Measurements from ENCODE around the gene TMEM120B.
"Not testable (repeated sequence)": the region's sequence is repeated elsewhere in the genome, so short reads cannot be mapped to it uniquely, and the experiment has no call there.

Gene TMEM120B

GRCh38 chr12:121709064-121709424 lies 3.5 kb upstream of the TMEM120B start:
- not testable (repeated sequence) for DNase-seq (ENCODE audit: low read depth in 3 of 3)

DNA sequence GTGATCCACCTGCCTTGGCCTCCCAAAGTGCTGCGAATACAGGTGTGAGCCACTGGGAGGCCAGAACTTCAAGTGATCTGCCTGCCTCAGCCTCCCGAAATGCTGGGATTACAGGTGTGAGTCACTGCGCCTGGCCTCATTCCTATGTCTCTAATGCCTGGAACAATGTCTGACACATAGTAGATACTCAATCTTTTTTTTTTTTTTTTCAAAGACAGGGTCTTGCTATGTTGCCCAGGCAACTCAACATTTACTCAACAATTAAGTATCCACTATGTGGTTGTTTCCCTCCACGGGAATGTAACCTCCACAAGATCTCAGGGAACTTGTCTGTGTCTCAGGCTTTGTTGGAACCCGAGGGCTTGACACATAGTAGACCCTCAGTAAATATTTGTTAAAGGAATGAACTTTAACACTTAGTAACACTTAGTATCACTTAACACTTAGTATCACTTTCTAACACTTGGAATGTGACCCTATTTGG lies 3.0 kb upstream of the TMEM120B start:
- DNase-seq (ENCODE audit: low read depth in 3 of 3): no peak

GRCh38 chr12:121711361-121712189 lies 977 bp upstream of the TMEM120B start:
- no peak for DNase-seq (ENCODE audit: low read depth in 3 of 3)

DNA sequence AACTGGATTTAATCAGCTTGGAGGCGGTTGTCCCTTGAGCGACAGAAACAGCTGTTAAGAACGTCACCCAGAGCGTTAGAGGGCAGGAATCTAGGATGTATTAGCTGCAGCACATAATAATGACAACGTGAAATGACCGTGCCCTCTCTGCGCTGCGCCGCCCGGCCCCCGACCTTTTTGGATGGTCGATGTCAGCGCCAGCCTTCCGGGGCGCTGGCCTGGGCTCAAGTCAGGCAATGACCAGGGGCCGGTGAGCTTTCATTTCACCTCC lies 427 bp upstream of the TMEM120B start:
- no peak for DNase-seq (ENCODE audit: low read depth in 3 of 3)

DNA sequence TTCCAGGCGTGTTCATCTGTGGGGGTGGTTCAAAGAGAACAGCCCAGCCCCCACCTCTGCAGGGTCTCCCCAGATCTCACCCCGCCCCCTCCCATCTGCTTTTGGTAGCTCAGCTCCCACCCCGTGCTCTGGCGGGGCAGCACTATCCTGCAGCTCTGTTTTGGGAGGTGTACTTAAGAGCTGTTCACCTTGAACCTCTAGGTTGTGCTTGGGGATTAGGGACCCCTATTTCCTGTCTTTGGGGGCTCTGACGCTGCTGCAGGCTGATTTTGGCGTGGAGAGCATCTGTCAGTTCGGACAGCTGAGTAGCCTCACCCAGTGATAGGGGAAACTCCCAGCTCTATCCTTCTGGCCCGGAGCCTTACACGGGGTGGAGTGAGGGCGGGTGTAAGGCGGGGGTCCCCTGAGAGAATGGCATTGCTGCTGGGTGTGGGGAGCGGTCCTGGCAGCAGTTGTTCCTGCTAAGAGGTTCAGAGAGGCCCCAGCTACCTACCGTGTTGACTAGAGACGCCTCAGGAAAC lies 765 bp downstream of the TMEM120B start:
- DNase-seq (ENCODE audit: low read depth in 3 of 3): peak in 1 of 3 donors; percentile 14

- no peak for DNase-seq (ENCODE audit: low read depth in 3 of 3)
Observed at GRCh38 chr12:121713793-121714192, 1.2 kb downstream of the TMEM120B start.

DNA sequence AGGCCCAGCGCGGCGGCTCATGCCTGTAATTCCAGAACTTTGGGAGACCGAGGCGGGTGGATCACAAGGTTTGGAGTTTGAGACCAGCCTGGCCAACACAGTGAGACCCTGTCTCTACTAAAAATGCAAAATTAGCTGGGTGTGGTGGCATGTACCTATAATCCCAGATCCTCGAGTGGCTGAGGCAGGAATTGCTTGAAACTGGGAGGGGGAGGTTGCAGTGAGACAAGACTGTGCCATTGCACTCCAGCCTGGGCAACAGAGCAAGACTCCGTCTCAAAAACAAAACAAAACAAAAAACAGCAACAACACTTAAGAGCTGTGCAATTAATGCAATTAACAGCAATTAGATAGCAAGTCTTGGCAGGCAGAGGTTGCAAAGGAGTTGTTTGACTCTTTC lies 2.5 kb downstream of the TMEM120B start:
- DNase-seq (ENCODE audit: low read depth in 3 of 3): not testable (repeated sequence)

- DNase-seq (ENCODE audit: low read depth in 3 of 3): no peak
Observed at GRCh38 chr12:121715862-121716435, 3.4 kb downstream of the TMEM120B start.

DNA sequence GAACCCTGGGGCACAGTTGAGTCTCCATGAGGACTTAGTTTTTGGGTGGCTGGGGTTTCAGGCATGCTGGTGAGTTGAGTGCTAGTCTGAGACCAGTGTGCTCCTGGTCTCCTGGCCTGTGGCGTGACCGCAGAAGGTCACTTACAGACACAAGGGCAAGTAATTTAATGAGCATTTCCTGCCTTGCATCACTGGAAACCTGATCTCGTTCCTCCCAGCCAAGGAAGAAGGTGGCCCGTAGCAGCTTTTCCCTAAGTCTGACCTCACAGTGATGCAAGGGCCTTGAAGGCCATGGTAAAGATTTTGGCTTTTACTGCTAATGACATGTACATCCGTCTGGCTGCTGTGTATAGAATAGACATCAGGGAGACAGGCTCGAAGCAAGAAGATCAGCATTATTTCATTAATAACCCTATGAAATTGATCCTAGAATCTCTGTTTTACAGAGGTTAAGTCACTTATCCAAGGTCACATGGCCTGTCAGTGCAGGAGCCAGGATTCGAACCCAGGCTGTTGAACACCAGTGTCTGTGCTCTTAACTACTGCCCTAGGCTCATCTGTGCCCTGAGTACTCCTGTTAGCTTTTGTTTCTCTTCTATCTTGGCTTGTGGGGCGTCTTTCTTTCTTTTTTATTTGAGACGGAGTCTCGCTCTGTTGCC lies 4.6 kb downstream of the TMEM120B start:
- DNase-seq (ENCODE audit: low read depth in 3 of 3): no peak

- DNase-seq (ENCODE audit: low read depth in 3 of 3): no peak
Observed at GRCh38 chr12:121718653-121719239, 6.2 kb downstream of the TMEM120B start.

DNA sequence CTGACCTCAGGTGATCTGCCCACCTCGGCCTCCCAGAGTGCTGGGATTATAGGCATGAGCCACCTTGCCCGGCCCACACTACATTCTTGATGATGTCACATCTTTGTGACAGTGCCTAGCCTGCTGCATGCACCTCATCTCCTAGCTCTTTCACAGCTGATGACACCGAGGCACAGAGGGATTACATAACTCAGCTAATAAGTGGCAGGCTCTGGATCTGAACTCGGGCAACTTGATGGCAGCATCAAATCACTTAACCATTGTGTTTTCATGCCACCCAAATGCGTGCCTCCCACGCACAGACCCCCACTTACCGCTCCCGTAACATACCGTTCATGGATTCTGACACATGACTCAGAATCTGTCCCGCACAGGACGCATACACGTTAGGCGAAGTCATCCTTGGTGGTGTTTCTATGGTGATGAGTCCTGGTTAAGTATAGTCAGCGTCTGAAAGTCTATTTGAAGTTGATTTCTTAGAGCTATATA lies 7.4 kb downstream of the TMEM120B start:
- no peak for DNase-seq (ENCODE audit: low read depth in 3 of 3)

DNA sequence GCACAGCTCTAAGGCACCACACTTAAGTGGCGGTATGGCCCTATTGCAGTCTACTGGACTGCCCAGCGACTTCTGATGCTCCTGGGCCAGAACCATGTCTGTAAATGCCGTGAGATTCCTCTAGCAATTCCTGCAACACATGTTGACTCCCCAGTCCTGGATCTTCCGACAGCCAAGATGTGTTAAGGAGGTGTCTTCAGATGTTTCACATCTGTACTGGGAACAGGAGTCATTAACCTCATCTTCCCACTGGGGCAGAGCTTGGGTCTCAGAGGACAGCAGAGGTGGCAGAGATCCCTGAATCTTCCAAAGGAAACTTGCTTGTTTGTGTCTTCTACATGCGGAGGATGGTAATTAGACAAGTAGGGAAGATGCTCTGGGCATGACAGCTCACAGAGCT lies 8.2 kb downstream of the TMEM120B start:
- no peak for DNase-seq (ENCODE audit: low read depth in 3 of 3)

DNA sequence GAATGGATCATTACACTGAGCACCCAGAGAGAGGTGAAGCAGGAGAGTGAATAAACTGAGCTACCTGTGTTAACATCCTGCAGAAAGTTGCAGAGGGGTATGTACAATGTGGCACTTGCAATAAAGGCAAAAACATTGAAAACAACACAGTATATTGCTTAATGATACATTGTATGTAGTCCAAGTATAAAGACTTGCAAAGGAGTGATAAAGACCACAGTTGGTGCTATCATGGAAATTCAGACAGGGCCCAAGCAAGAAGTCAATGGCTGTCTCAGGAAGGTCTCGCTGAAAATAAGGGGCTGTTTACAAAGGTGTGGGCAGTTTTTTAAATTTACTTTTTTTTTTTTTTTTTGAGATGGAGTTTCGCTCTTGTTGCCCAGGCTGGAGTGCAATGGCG lies 10.0 kb downstream of the TMEM120B start:
- DNase-seq (ENCODE audit: low read depth in 3 of 3): no peak

- DNase-seq (ENCODE audit: low read depth in 3 of 3): no peak
Observed at GRCh38 chr12:121723200-121723599, 10.6 kb downstream of the TMEM120B start.

GRCh38 chr12:121724925-121725324 lies 12.4 kb downstream of the TMEM120B start:
- no peak for DNase-seq (ENCODE audit: low read depth in 3 of 3)

- no peak for DNase-seq (ENCODE audit: low read depth in 3 of 3)
Observed at GRCh38 chr12:121725423-121725822, 12.9 kb downstream of the TMEM120B start.

GRCh38 chr12:121729021-121729420 lies 16.5 kb downstream of the TMEM120B start:
- no peak for DNase-seq (ENCODE audit: low read depth in 3 of 3)

GRCh38 chr12:121731473-121731872 lies 18.9 kb downstream of the TMEM120B start:
- no peak for DNase-seq (ENCODE audit: low read depth in 3 of 3)

DNA sequence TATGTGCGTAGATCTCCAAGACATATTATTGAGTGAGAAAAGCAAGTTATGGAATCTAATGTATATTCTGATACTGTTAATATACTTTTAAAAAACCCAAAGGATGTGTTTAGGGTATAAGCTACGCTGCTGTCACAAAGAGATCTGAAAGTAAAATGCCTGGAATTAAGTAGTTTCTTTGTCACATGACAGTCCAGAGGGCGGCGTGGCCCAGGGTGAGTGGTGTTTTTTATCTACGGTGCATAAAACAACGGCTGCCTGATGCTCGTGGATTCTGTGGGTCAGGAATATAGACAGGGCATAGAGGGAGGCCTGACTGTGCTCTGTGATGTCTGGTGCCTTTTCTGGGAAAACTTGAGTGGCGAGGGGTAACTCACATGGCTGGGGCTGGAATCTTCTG lies 21.3 kb downstream of the TMEM120B start:
- DNase-seq (ENCODE audit: low read depth in 3 of 3): no peak

DNA sequence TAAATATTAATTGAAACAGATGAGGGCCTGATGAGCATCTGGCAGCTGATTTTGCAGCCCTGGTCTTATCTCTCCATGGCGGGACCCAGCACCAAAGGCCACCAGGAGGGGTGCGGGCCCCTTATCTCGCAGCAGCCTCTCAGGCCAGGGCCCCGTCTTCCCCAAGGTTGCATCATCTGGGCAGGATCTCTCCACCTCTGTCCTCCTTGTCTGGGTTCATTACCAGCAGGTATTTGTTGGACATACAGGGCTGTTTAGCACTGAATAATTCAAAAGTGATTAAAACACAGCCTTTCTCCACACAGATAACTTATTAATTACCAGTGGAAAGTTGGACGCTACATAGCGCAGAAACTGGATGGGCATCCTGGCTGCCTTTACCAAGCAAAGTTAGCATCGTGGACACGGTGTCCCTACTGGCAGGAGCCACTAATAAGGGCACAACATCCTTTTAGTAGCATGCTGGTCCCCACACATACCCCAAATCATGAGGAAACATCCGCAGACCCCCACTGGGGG lies 25.8 kb downstream of the TMEM120B start:
- DNase-seq (ENCODE audit: low read depth in 3 of 3): no peak

GRCh38 chr12:121740847-121741246 lies 28.3 kb downstream of the TMEM120B start:
- no peak for DNase-seq (ENCODE audit: low read depth in 3 of 3)

GRCh38 chr12:121741743-121742142 lies 29.2 kb downstream of the TMEM120B start:
- no peak for DNase-seq (ENCODE audit: low read depth in 3 of 3)
